Suppressor macrophage treated with lipopolysaccharide for 4 hours (primary cell): ENCODE data around the gene PRKAR2B.
A peak's percentile ranks its signal among the peaks of the same experiment; 100 is the strongest.
"Not testable (repeated sequence)": the region's sequence is repeated elsewhere in the genome, so short reads cannot be mapped to it uniquely, and the experiment has no call there.

Experiments used
- DNase-seq: peaks from one replicate; pipeline ENCODE4 v3.0.0-alpha.2; 2020

PRKAR2B gene

GRCh38 chr7:107049480-107049879, 5.0 kb downstream of the PRKAR2B start:
- DNase-seq: no peak

DNA sequence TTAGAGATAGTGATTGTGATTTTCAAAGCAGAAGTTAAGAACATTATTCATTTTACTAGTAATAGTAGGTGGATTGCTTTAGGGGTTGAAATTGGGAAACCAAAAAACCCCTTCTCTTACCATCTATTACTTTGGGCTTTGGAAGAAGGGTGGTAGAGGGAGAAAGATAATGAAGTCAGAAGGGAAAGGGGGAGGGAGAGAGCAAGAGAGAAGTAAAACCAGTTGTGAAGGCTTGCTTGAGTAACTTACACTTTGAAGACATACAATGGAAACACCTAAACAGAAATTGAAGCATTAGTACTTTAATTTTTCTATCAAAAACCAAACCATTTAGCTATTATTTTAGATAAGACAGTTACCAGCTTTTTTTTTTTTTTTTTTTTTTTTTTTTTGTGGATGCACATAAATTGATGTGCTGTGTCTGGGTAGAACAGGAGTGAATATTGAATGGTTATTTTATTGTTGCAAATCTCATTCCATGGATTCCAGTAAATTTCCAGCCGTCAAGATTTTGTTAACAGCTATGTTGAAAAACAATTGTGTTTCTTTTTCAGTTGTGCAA, 5.5 kb downstream of the PRKAR2B start:
- peak; percentile 18 for DNase-seq

GRCh38 chr7:107051376-107051775, 6.9 kb downstream of the PRKAR2B start:
- no peak for DNase-seq

- not testable (repeated sequence) for DNase-seq
Measured at GRCh38 chr7:107054965-107055364, 10.5 kb downstream of the PRKAR2B start.

GRCh38 chr7:107056058-107056457, 11.6 kb downstream of the PRKAR2B start:
- not testable (repeated sequence) for DNase-seq

- no peak for DNase-seq
Measured at GRCh38 chr7:107056728-107057473, 12.4 kb downstream of the PRKAR2B start.

DNA sequence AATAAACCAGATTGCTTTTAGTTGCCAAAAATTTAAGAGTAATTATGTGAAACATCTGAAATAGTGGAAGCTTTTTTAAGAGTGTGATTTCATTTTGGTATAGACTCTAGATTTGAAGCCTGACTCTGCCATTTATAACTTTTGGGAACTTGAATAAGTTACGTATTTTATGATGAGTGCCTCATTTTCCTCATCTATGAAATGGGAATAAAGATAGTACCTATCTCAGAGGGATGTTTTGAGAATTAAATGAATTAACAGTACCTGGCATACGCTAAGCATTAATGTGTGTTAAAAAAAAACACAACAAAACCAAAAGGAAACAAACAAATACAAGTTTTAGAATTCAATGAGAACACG, 12.9 kb downstream of the PRKAR2B start:
- no peak for DNase-seq

DNA sequence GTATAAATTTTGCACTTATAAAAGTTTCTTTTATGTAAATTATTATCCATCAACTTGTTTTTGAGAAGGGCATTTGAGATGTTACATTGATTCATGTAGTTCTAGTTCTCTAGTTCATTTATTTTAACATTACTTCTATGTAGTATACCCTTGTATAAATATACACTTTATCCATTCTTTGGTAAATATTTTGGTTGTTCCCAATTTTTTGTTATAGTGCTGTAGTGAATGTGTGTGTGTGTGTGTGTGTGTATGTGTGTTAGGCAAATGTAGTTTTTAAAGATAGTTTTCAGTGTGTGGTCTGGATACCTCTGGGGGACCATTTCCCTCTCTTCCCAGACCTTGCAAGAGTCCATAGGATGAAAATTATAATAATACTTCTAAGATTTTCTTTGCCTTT, 15.0 kb downstream of the PRKAR2B start:
- no peak for DNase-seq

GRCh38 chr7:107063245-107064120, 19.0 kb downstream of the PRKAR2B start:
- DNase-seq: no peak

DNA sequence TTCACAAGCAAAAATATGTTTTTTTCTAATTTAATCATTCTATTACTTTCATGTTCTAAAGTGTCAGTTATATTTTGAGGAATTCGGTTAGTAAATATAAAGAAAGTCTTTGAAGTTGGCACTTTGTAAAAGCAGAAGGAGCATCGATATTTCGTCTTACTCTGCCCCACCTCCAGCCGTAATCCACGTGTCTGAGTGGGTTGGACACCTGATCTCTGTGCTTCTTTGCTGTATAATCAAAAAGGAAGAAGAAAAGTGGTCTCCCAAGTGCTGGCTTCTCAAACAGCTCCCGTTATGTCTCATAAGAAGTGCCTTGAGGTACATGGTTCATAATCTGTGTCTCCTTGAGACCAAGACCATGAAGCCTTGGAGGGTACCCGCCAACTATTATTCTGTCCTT, 19.8 kb downstream of the PRKAR2B start:
- DNase-seq: no peak

DNA sequence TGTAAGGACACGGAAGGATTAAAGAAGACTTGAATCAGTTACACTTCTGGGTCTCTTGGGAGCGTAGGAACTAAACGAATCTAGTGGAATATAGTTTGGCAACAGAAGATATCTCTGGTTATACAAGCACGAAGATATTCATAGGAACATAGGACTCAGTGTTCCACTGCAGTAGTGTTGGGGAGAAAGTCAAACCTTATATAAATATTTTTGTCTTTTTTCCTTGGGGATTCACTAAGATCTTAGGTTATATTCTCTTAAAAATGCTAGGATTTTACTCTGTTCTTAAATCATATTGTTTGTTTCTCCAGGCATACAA, 21.4 kb downstream of the PRKAR2B start:
- DNase-seq: no peak

DNA sequence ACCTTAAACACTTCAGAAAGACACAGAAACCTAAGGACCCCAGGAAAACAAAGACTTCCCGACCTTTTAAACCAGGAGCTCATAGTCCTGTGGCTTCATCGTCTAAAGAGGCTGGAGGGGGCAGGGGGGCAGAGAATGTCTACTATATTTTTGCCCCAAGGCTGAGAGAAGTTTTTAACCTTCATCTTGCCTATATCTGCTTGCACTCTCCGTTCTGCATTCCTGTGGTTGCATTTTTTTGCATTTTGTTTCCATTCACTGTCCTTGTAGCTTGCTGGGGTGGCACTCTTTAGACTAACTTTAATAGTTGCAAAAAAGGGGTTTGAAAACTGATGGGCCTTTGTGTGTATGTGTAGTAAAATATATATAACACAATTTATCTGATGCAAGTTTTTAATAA, 23.7 kb downstream of the PRKAR2B start:
- DNase-seq: no peak

DNA sequence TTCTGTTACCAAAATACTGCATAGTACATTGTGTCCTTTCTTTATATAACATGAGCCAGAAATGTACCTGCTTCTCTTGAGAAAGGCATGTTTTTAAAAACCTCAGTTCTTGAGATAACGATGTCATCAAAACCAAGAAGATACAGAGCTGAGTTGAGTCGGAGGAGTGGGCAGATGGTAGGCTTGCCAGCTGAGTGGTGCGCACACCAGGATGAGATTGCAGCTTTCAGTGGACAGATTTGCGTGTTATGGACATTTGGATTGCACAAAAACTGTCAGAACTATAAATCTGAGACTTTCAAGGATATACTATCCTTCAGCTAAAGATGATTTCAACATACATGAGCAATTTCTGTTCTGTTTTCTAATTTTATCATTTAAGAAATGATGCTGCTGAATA, 25.0 kb downstream of the PRKAR2B start:
- DNase-seq: peak; percentile 73

DNA sequence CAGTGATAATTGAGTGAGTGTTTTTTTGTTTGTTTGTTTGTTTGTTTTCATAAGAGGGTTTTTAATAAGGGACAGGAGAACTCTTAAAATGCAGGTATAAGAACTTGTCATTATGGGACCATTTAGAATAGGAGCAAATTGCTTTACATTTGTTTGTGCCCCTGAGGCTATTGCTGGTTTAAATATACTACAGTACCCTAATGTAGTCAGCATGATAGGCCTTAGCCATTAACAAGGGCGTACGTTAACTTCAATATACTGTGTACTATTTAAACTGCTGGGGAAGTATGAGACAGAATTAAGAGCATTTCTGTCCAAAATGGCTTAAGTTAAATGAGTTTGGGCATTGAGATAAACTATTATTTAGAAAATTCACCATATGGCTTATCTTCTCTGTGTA, 26.2 kb downstream of the PRKAR2B start:
- DNase-seq: no peak

DNA sequence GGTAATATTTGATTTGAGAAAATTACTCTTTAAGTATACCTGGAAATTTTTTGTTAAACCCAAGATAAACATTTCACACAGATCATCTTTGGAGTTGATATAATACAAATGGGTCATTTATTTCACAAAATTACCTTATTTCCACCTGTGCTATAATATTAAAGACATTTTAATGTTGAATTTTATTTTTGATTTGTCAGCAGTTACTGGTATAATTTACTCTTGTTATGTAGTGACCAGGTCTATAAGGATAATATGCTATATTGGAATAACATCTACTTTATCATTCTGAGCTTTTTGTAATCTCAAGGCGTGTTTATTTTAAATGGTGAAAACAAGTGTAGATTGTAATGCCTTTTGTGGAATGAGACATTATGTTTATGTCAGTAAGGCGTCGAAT, 26.6 kb downstream of the PRKAR2B start:
- no peak for DNase-seq

GRCh38 chr7:107072133-107072532, 27.6 kb downstream of the PRKAR2B start:
- DNase-seq: no peak

DNA sequence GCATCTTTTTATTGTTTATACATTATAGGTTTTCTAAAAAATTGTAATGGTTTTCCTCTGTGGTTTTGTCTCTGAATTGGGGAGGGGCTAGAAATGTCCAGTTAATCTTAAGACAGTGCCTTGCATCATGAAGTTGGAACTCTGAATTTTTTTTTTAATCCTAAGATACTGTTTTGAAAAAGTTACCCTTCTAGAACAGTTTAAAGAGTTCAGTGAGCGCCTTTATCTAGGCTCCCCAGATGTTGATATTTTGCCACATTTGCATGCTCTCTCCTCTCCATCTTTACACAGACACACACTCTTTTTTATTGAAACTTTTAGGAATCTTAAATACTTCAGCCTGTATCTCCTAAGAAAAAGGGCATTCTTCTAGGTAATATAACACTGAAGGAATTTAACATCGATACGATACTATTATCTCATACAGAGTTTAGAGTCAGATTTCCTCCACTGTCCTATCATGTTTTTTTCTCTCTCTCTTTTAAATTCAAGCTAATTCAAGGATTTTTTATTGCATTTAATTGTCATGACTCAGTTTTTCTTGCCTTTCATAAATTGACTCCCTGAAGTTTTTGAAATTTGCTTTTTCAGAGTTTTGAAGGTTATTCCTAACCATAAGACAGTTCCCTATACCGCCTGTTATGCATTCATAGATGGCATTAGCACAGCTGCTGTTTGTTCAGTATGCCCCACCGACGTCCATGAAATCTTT, 31.5 kb downstream of the PRKAR2B start:
- no peak for DNase-seq

DNA sequence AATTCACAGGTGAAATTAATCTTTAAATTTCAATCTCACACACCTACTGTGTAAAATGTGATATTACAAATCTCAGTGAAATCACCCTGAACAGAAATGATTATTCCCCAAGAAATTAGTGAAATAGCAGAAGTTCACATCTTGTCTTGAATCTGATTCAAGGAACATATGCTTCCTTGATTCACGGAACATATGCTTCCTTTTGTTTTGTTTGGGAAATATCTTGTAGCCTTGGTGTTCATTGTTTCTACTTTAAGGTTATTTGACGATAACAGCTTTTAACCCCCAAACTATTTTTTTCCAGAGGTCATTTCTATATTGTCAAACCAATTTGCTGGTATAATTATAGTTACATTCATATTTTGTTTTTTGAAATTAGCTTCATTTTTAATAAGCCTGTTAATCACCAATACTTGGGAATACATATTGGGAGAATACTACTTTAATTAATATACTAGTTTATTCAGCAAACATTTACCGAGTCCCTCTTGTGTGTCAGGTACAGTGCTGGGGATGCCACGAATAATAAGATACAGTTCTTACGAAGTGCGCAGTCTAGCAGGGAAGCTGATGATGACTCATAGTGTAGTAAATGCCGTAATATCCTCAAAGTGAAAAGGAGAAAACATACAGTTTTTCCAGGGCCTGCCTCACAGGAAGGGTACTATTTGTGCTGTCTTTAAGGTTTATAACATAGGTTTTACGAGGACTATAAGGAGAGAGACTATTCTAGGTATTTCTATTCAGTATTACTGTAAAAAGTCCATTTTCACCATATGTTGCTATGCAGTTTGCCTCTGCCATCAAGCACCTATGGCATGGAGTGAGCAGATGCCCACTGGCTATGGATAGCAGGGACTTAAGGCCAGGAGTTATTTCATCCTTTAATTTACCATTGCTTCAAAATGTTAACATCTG, 32.5 kb downstream of the PRKAR2B start:
- peak; percentile 63 for DNase-seq

DNA sequence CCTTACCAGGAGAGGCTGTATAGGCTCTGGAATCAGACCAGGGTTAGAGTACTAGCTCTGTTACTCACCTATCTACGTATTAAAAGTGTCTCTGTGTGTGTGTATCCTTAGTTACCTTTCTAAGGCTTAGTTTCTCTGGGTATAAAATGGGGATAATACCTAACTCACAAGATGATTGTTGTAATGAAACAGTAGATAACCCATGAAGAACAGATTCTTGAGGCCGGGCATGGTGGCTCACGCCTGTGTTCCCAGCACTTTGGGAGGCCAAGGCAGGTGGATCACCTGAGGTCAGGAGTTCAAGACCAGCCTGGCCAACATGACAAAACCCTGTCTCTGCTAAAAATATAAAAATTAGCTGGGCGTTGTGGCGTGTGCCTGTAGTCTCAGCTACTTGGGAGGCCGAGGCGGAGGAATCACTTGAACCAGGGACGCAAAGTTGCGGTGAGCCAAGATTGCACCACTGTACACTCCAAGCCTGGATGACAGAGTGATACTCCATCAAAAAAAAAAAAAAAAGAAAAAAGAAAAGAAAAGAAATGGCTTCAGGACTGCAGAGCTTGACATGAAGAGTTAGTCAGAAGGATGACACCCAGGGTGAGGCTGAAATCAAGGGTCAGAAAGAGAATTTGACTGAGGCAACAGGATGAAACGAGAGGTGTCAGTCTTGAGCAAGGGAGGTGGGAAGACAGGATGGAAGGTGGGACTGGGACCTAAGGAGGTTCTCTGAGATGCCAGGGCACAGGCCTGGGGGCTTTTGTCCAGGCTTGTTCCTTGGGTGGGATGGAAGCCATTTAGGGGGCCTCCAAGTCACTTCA, 33.4 kb downstream of the PRKAR2B start:
- no peak for DNase-seq

DNA sequence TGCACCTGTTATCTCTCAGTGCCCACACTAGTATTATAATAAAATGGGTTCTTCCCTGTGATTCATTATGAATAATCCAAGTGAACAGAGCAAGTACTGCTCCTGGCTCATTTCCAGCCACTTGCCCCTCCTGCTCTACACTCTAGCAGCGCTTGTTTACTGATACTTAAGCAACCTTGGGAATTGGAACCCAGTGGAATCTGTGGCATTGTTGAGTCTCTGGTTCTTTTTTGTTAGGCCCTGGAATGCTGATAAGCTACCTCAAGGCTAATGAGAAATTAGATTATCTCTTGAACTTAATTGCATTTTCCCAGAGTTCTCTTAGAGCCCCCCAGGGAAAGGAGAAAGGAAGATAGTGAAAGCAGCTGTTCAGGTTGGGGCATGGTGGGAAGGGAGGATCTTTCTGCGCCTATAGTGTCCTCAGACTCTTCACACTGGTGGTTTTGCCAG, 34.0 kb downstream of the PRKAR2B start:
- DNase-seq: no peak

DNA sequence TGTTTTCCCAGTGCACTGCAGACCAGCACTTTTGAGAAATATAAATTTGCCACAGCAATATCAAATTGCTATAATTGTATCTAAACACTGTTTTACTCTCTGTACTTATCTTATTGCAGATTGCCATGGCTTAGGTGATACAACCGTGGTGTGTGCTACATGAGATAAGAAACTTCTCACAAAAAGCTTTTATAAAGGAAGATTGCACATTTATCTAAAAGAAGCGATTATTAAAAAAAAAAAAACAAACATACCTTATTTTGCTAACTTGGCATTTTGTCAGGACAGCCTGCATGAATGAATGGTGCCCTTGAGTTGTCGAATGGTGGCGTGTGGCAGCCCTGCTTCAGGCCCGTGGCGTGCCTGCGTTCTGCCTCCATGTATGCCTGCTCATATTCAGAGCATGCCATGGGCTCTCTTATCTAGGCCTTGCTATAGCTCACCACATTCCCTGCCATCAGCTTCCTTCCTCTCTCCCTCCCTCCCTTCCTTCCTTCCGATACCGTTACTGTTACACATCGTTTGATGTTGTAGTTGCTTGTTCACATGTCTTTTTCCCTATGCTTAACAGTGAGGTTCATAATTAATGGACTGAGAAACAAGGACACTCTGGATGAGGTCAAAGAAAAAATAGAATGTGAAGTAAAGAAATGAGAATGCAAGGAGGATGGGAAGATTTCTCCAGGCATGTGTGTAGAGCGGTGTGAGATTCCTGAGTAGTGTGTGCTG, 34.9 kb downstream of the PRKAR2B start:
- no peak for DNase-seq
